ENCODE results near the gene CBY2. TPM values are rescaled to one million over a fixed set of nuclear protein-coding genes. Genes with fewer than 3 reads are reported as not detected.

Gene CBY2
- total and polyA plus RNA-seq, 2 of the 4 experiments (the other 2 are of a cell fraction), result not detected

GRCh38 chr13:45732916-45733315 is 30.8 kb downstream of the CBY2 start:
- TF ChIP-seq RAD21 (IDR thresholded peaks at IDR 0.05; ENCODE audit: low read length) (no peak), CEBPB (IDR thresholded peaks at IDR 0.05; ENCODE audit: low read depth, low read length) (no peak), NFE2L2 (IDR thresholded peaks at IDR 0.05; ENCODE audit: low read depth, low read length) (no peak), SMC3 (IDR thresholded peaks at IDR 0.05; ENCODE audit: low read depth, low read length) (no peak), MAFK (IDR thresholded peaks at IDR 0.05; ENCODE audit: low read depth, low read length) (no peak)
- Histone ChIP-seq H3K56ac (ENCODE audit: extremely low read depth, insufficient read depth, low read length) (no peak overlapping the region), H2BK120ac (ENCODE audit: low read depth, low read length) (no peak overlapping the region), H3K79me1 (ENCODE audit: low read depth in 1 of 2, low read length in 2 of 2) (no peaks in the 10 kb centered on the region), H2BK20ac (ENCODE audit: low read depth, low read length) (no peak overlapping the region), H2AK9ac (replicated peaks; ENCODE audit: low read depth, low read length, poor library complexity) (no peak overlapping the region), H3K4me3 (ENCODE audit: insufficient read depth, low read depth, low read length) (no peak overlapping the region), H4K8ac (ENCODE audit: low read depth in 2 of 2, low read length in 2 of 2) (no peak overlapping the region), H4K20me1 (ENCODE audit: insufficient read depth, low read length) (no peaks in the 10 kb centered on the region), H2BK5ac (ENCODE audit: low read depth, low read length, poor library complexity, severe bottlenecking) (no peak overlapping the region), H3K9ac (ENCODE audit: low read depth, low read length) (no peak overlapping the region), H2AK5ac (ENCODE audit: low read depth, low read length) (no peak overlapping the region), H3K23ac (ENCODE audit: low read depth, low read length) (no peak overlapping the region), H3K27me3 (ENCODE audit: control insufficient read depth, insufficient read depth, low read length) (peaks cover 8% of the 10 kb centered on the region), H3K9me1 (ENCODE audit: insufficient read depth, low read length) (no peaks in the 10 kb centered on the region), H2BK15ac (ENCODE audit: low read depth, low read length) (no peak overlapping the region), H4K5ac (ENCODE audit: low read depth, low read length) (no peak overlapping the region), H4K91ac (ENCODE audit: insufficient read depth, low read depth, low read length) (no peak overlapping the region), H3K9me3 (ENCODE audit: control insufficient read depth, insufficient read depth, low read length) (no peaks in the 10 kb centered on the region), H3K4me2 (ENCODE audit: low read depth, low read length) (no peak overlapping the region), H2AFZ (replicated peaks; ENCODE audit: low read length, poor library complexity) (no peak overlapping the region), H3K4me1 (ENCODE audit: control insufficient read depth, insufficient read depth, low read length) (no peaks in the 10 kb centered on the region), H3K36me3 (ENCODE audit: control insufficient read depth, insufficient read depth, low read length) (no peaks in the 10 kb centered on the region), H3K4ac (ENCODE audit: low read depth, low read length) (no peak overlapping the region), H3K18ac (ENCODE audit: low read depth, low read length) (no peak overlapping the region), H3K14ac (replicated peaks; ENCODE audit: low read depth, low read length) (no peak overlapping the region), H3K27ac (ENCODE audit: insufficient read depth, low read length) (no peak overlapping the region)
- DNase-seq (no peak), ATAC-seq (ENCODE audit: low read depth) (no peak)
- in situ Hi-C loops (cut with MboI; ENCODE audit: low sequenced_read_pairs), result no loop called here
- CTCF ChIA-PET, result interaction anchor here (1.2 kb wide), 1 partner anchor 15 kb away, joined by 4 read pairs; no protein-coding TSS in a partner anchor
- WGBS, 2 experiments (ENCODE audit: extremely low coverage in 2 of 2, insufficient read length in 1 of 2), result no CpG with 5 or more reads among the region's 5 CpGs
- BruUV-seq (replicated peaks), result no TSS peak
- intact Hi-C loops (cut with micrococcal nuclease), result no loop called here
- POLR2A ChIA-PET (ENCODE audit: unreplicated experiment), result no interaction called here
- dilution Hi-C loops (cut with HindIII; ENCODE audit: low sequenced_read_pairs, unreplicated experiment), result no loop called here

Data from IMR-90 (cell line).